Lung (tissue), 12 donors: ENCODE measurements around the gene CCNI. TPM values are rescaled to one million over a fixed set of nuclear protein-coding genes. Genes with fewer than 3 reads are reported as not detected.

ENCODE experiments used
- ATAC-seq: fragments of 200-7000 bp; cut with Tn5 transposase; one replicate; pipeline ENCODE4 v1.9.1; 2020; ENCODE audit warnings: moderate number of reproducible peaks; ENCODE audit not compliant: insufficient read depth, low FRiP score
- DNase-seq, 3 donors: peaks; one replicate each; pipeline ENCODE4 v3.0.0-alpha.2; 2013 to 2017
- H3K27ac ChIP-seq, 2 donors: one replicate each; pipeline ENCODE4 v1.5.1; 2013; ENCODE audit warnings: mild to moderate bottlenecking in 2 of 2, moderate library complexity in 2 of 2, control low read depth in 1 of 2, inconsistent platforms in 1 of 2, low read depth in 1 of 2, low read length in 1 of 2
- H3K27me3 ChIP-seq, 3 donors: one replicate each; pipeline ENCODE4 v1.5.1; 2013; ENCODE audit warnings: low read length in 2 of 3; ENCODE audit not compliant: control insufficient read depth in 3 of 3, insufficient read depth in 3 of 3
- H3K36me3 ChIP-seq, 4 donors: one replicate each; pipeline ENCODE4 v1.5.1; 2013; ENCODE audit warnings: low read length in 4 of 4, mild to moderate bottlenecking in 1 of 4, moderate library complexity in 1 of 4; ENCODE audit not compliant: control insufficient read depth in 4 of 4, insufficient read depth in 4 of 4
- H3K4me1 ChIP-seq, 5 donors: one replicate each; pipeline ENCODE4 v1.5.1; 2013; ENCODE audit warnings: low read length in 5 of 5, mild to moderate bottlenecking in 2 of 5, moderate library complexity in 1 of 5; ENCODE audit not compliant: control insufficient read depth in 5 of 5, insufficient read depth in 5 of 5
- H3K4me3 ChIP-seq: one replicate; pipeline ENCODE4 v1.5.1; 2013; ENCODE audit warnings: mild to moderate bottlenecking, control low read depth, moderate library complexity
- H3K9ac ChIP-seq, 2 donors: one replicate each; pipeline ENCODE4 v1.5.1; 2013; ENCODE audit warnings: low read length in 2 of 2, control low read depth in 1 of 2; ENCODE audit not compliant: insufficient read depth in 1 of 2
- H3K9me3 ChIP-seq, 4 donors: one replicate each; pipeline ENCODE4 v1.5.1; 2013; ENCODE audit warnings: low read length in 3 of 4, mild to moderate bottlenecking in 1 of 4, moderate library complexity in 1 of 4; ENCODE audit not compliant: control insufficient read depth in 4 of 4, insufficient read depth in 3 of 4
- CTCF ChIP-seq: IDR thresholded peaks from 2 replicates; pipeline ENCODE4 v1.5.1; 2012; ENCODE audit warnings: mild to moderate bottlenecking; ENCODE audit errors: control extremely low read depth, extremely low read depth
- WGBS, 2 donors: extraction: QIAGEN DNeasy Blood & Tissue Kit; methylation state at CpG; one replicate each; pipeline ENCODE4 v1.1.7; 2013; 5-methylcytosine and 5-hydroxymethylcytosine counted together
- polyA plus RNA-seq, 2 donors: library from polyadenylated mRNA; stranded (reverse); fragments of 200-250 nt; gene quantifications; one replicate each; pipeline ENCODE4 v1.2.1, GENCODE V29; 2013
- total RNA-seq, 2 donors: library from RNA; depleted of rRNA in 1 of 2; stranded (reverse); fragments of >200 nt in 1 of 2; gene quantifications; one replicate each; pipeline ENCODE4 v1.2.1, GENCODE V29; 2014 to 2021
- donor health status: control.
- donor health status: control.
- donor health status: Bipolar disorder and iron deficiency.
- donor health status: healthy.
- donor health status: DM: yes; HTN: yes; CAD: no.

CCNI gene
- total and polyA plus RNA-seq, 4 donors = 62.8 to 313 (median 150) TPM

GRCh38 chr4:77074981-77075855 lies 571 bp downstream of the CCNI start:
- Histone ChIP-seq H3K27me3 (no peaks in the 10 kb centered on the region), H3K36me3 (no peaks in the 10 kb centered on the region), H3K9me3 (no peaks in the 10 kb centered on the region), H3K27ac (peak overlapping the region; percentile 94 to 99), H3K9ac (peak overlapping the region; percentile 97), H3K4me3 (peak overlapping the region; percentile 93), H3K4me1 (peaks cover 3 to 33% (median 8%) of the 10 kb centered on the region in 5 donors)
- peak; percentile 64 for ATAC-seq
- no peak for TF ChIP-seq CTCF
- 0% methylated on average over 58 to 89 of the region's 89 CpGs for WGBS, 2 donors
- peak; percentile 80 to 83 (median 82) for DNase-seq

GRCh38 chr4:77074381-77074831 lies 1.4 kb downstream of the CCNI start:
- no peak for ATAC-seq
- WGBS, 2 donors = 4 to 9% methylated on average over 6 of the region's 6 CpGs
- H3K9ac ChIP-seq = peak overlapping the region; percentile 41 to 97
- no peak for TF ChIP-seq CTCF
- peak overlapping the region; percentile 57 to 80 for H3K27ac ChIP-seq
- peak overlapping the region; percentile 41 for H3K4me3 ChIP-seq
- H3K9me3 ChIP-seq = no peaks in the 10 kb centered on the region
- peak in 2 of 3 donors; percentile 43 to 46 for DNase-seq
- H3K4me1 ChIP-seq = peaks cover 3 to 33% (median 8%) of the 10 kb centered on the region in 5 donors
- H3K27me3 ChIP-seq = no peaks in the 10 kb centered on the region
- no peaks in the 10 kb centered on the region for H3K36me3 ChIP-seq

GRCh38 chr4:77073981-77074380 lies 1.8 kb downstream of the CCNI start:
- Histone ChIP-seq H3K9me3 (no peaks in the 10 kb centered on the region), H3K4me3 (no peak overlapping the region), H3K36me3 (no peaks in the 10 kb centered on the region), H3K27ac (peak overlapping the region in 1 of 2 donors; percentile 57), H3K9ac (peak overlapping the region in 1 of 2 donors; percentile 97), H3K27me3 (no peaks in the 10 kb centered on the region), H3K4me1 (peaks cover 3 to 33% (median 8%) of the 10 kb centered on the region in 5 donors)
- no peak for TF ChIP-seq CTCF
- DNase-seq (peak in 1 of 3 donors; percentile 44), ATAC-seq (no peak)
- WGBS, 2 donors = 4% methylated on average over 5 of the region's 5 CpGs
